Left forelimb (tissue), 1 donor: Measurements from ENCODE around the gene MDK.
"Not testable (repeated sequence)": the region's sequence is repeated elsewhere in the genome, so short reads cannot be mapped to it uniquely, and the experiment has no call there.

Experiments used
- DNase-seq: peaks from one replicate; pipeline ENCODE4 v3.0.0-alpha.2; 2018; ENCODE audit warnings: low spot score

Gene MDK

DNA sequence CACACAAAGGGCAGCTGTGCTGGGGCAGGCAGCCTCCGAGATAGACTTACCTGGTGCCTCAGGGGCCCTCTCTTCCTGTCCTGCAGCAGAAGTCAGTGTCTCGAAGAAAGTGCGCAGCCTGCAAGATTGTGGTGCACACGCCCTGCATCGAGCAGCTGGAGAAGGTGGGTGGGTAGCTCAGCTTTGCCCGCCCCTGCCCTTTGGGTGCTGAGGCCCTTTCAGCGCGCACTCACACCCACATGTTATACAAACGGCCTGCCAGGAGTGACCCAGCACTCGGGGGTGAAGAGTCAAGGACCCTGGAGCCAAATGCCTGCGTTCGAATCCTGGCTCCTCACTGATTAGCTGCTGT lies 13.6 kb upstream of the MDK start:
- no peak for DNase-seq

DNA sequence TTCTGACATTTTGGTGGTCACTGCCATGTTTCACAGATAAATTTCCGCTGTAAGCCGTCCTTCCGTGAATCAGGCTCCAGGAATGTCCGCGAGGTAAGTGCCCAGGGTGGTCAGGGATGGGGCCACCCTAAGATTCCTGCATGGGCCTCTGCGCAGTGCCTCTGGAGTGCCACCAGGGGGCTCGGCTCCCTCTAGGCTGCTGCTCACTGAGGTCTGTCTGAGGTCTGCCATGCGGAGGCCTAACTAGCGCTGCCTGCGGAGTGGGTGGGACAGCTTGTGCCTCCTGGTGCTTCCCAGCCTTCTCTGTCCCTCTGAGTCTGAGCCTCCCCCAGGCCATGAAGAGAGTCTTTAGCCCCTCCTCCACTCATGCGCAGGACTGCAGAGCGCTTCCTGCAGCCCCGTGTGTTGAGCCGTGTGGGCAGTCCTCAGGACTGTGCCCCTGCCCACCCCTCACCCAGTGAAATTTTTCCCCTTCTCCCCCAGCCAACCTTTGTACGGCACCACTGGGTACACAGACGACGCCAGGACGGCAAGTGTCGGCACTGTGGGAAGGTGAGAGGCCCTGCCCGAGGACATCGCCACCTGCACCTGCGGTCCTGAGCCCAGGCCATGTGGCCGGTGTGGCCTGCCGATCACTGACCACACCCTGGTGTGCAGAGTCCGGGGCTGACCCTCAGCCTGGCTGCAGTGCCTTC lies 11.9 kb upstream of the MDK start:
- no peak for DNase-seq

DNA sequence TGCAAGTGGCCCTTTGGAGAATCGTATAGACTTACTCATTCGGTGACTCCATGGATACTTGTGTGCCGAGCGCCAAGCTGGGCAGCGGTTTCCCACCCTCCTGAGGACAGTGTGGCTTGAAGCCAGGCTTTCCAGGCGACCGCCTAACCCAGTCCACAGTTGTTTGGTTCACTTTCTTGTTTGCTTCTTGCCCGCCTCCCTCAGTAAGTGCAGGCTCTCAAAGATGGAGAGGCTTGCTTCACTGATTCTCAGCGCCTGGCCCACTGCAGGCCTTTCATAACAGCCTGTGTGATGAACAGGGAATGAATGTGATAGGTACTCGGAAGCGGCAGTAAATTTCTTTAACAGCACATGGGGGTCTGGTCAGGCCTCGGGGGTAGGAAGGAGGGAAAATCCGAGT lies 11.2 kb upstream of the MDK start:
- no peak for DNase-seq

DNA sequence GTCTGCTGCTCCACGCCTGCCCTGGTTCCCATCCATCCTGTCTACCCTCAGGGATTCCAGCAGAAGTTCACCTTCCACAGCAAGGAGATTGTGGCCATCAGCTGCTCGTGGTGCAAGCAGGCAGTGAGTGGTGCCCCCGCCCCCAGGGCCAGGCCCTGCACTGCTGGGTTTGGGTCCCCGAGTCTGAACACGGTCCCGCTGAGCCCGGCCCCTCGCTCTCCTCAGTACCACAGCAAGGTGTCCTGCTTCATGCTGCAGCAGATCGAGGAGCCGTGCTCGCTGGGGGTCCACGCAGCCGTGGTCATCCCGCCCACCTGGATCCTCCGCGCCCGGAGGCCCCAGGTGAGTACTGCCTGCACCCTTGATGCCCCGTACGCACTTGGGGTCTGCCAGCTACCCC lies 10.2 kb upstream of the MDK start:
- not testable (repeated sequence) for DNase-seq

DNA sequence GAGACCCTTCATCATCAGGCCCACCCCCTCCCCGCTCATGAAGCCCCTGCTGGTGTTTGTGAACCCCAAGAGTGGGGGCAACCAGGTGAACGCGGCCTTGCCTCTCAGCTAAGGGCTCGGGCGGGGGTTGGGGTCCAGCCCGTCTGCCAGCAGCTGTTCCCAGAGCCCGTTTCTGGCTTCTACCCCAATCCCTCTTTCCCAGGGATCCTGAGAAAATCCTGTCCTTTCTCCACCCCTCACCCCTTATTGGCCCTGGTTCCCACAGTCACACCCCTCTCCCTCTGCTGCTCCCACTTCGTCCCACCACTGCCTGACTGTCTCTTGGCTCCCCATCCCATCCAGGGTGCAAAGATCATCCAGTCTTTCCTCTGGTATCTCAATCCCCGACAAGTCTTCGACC lies 9.4 kb upstream of the MDK start:
- DNase-seq = no peak

DNA sequence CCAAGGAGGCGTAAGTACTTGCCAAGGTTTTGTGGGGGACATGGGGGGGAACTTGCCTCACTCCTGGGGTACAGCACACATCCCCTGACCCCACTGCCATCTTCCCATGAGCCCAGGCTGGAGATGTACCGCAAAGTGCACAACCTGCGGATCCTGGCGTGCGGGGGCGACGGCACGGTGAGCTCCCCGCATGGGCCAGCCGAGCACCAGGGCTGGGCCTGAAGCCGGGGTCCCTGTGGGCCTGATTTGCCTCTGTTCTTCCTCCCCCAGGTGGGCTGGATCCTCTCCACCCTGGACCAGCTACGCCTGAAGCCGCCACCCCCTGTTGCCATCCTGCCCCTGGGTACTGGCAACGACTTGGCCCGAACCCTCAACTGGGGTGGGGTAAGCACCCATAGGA lies 9.0 kb upstream of the MDK start:
- not testable (repeated sequence) for DNase-seq

DNA sequence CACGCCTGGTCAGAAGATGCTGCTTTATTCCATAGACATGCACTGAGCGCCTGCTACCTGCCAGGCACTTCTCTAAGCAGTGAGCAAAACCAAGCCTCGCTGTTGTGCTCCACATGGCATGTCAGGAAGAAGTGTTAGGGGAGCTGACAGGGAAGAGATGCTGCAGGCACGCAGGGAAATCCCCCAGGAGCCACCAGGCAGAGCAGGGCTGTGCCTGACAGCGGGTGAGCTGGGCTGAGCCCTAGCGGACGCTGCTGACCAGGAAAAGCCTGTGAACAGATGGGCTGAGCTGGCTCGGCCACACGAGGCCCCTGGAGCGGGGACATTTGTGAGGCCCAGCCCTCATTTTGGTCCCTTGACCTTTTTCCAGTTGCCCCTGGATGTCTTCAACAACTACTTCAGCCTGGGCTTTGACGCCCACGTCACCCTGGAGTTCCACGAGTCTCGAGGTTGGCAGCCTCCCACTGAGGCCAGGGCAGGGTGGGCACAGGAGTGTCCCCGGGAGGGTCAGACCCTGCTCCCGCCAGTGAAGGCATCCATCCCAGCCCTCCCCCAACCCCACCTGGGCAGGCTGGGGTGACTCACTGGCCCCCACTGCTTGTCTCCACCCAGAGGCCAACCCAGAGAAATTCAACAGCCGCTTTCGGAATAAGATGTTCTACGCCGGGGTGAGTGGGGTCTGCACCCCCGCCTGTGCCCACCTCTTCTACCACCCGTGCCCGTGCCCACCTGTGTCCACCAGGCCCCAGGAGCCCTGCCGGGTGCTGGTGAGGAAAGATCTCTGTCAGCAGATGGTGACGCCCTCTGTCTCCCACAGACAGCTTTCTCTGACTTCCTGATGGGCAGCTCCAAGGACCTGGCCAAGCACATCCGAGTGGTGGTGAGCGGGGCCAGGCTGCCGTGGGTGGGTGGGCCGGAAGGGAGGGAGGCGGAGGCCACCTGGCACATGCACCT lies 7.4 kb upstream of the MDK start:
- DNase-seq = no peak

DNA sequence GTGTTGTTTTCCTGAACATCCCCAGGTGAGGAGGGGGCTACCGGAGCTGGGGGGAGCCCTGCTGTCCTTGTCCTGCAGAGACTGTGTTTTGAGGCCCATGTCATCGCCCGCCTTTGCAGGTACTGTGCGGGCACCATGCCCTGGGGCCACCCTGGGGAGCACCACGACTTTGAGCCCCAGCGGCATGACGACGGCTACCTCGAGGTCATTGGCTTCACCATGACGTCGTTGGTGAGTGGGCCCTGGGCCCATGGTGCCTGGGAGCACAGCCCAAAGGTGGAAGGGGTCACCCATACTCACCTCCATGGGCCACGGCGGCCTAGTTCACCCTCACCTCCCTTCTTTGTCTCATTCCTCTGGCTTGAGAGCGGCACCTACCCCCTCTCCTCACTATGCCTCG lies 6.7 kb upstream of the MDK start:
- no peak for DNase-seq

DNA sequence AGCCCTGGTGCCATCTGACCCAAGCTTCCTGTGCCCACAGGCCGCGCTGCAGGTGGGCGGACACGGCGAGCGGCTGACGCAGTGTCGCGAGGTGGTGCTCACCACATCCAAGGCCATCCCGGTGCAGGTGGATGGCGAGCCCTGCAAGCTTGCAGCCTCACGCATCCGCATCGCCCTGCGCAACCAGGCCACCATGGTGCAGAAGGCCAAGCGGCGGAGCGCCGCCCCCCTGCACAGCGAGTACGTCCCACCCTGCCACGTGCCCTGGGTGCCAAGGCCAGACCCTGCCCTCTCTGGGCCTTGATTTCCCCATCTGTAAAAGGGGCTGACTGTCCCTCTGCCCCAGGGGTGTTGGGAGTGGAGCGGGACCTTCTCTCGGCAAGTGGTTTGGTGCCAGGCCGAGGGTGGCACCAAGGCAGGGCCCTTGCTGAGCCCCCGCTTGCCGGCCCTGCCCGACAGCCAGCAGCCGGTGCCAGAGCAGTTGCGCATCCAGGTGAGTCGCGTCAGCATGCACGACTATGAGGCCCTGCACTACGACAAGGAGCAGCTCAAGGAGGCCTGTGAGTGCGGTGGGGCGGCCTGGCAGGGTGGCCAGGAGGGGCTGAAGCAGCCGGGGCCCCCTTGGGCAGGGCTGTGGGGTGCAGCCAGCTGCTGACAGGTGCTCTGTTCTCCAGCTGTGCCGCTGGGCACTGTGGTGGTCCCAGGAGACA lies 5.9 kb upstream of the MDK start:
- DNase-seq = no peak

DNA sequence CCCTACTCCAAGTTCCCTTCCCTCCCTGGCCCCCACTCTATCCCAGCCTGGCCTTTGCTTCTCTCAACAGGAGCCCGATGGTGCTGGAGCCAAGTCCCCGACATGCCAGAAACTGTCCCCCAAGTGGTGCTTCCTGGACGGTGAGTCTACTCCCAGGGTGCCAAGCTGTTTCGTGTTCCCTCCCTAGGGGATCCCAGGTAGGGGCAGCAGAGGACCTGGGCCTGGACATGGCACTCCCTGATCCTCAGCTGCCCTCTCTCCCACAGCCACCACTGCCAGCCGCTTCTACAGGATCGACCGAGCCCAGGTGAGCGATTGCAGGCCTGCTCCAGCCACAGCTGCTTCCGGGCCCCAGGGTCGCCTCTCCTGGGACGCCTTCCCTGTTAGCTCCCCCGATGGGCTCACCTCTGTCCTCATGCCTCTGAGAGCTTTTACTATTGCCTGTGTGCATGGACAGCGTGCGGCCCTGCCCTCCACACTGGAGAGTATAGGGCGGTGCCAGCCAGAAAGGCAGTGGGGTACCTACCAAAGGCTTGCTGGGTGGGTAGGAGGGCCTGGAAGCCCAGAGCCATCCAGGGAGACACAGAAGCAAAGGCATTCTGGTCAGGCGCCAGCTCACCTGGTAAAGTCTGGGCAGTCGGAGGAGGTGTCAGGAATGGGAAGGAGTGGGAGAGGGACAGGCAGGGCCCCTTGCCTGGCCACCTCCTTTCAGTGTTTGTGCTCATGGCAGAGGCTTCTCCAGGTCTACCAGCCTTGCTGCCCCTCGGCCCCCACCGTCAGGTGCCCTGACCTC lies 5.0 kb upstream of the MDK start:
- no peak for DNase-seq

DNA sequence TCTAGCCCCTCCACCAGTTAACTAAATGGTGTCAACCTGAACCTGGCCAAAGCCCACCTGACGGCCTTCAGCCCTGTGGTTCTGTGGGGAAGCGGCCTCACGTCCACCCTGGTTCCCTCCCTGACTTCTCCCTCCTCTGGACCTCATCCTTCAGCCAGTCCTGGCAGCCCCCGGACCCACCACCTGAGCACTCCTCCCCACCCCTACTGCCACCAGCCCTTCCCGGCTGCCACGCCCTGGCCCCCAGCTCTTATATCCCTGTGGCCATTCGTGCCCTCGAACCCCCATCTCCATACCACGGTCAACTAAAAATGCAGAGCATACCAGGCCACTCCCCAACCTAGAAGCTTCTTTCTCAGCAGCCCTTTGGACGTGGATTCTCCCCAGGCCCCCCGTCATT lies 4.2 kb upstream of the MDK start:
- no peak for DNase-seq

DNA sequence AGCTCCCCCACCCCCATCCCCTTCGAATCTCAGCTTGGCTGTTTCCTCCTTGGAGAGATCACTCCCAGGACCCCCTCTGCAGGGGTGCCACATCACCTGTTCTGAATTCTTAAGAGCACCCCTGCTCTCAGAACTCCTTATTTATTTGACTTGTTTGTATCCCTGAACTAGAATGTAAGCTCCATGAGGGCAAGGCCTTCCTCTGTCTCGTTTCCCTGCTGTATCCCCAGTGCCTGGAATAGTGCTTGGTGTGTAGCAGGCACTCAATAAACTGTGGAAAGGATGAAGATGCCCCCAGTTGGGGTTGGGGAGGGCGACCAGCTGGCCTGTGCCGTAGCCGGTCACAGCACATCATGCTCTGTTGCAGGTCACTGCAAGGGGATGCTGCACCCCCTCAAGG lies 3.6 kb upstream of the MDK start:
- no peak for DNase-seq

DNA sequence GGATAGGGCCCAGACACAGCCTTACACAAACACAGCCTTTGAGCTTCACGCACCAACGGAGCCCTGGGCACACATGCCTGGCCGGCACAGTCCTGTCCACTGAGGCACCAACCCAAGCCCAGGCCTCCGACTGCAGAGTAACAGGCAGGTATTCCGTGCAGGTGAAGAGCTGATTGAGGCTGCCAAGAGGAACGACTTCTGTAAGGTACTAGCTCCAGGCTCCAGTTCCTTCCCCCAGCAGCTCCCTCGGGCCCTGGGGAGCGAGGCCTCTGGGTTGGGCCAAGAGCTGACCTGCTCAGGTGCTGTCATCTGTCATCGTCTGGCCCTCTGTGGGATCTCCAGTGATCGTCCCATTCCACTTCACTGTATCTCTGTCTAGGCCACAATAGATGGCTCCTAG lies 3.2 kb upstream of the MDK start:
- no peak for DNase-seq

DNA sequence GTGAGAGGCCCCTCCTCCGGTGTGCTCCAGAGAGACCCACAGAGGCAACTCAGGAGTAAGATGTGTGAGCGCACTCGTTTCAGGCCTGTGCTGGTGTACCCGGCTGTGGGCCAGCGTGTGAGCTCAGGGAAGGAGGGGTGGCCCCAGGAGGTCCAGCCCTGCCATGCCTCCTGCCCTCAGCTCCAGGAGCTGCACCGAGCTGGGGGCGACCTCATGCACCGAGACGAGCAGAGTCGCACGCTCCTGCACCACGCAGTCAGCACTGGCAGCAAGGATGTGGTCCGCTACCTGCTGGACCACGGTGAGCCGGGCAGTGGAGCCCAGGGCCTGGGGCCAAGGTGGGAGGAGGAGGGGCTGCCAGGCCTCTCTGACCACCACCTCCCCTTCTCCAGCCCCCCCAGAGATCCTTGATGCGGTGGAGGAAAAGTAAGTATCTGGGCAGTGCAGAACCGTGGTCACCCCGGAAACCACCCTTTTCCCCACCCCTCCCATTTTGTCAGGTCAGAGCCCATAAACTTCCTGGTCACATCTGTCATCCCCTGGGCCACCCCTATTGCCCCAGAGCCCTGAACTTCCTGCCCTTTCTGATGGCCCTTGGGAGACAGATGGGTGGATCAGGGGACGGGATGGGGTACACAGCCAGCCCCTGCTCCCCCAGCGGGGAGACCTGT lies 2.5 kb upstream of the MDK start:
- no peak for DNase-seq

DNA sequence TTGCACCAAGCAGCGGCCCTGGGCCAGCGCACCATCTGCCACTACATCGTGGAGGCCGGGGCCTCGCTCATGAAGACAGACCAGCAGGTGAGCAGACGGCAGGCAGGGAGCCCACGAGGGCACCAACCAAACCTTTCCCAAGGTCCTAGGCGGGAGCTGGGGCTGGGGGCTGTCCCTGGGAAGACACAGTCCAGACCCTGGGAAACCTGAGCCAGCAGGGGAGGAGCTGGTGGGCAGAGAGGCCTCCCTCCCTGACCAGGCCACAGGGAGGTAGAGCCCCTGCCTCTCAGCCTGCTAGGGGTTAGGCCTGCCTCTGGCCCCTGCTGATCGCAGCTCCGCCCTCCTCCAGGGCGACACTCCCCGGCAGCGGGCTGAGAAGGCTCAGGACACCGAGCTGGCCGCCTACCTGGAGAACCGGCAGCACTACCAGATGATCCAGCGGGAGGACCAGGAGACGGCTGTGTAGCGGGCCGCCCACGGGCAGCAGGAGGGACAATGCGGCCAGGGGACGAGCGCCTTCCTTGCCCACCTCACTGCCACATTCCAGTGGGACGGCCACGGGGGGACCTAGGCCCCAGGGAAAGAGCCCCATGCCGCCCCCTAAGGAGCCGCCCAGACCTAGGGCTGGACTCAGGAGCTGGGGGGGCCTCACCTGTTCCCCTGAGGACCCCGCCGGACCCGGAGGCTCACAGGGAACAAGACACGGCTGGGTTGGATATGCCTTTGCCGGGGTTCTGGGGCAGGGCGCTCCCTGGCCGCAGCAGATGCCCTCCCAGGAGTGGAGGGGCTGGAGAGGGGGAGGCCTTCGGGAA lies 1.8 kb upstream of the MDK start:
- not testable (repeated sequence) for DNase-seq

DNA sequence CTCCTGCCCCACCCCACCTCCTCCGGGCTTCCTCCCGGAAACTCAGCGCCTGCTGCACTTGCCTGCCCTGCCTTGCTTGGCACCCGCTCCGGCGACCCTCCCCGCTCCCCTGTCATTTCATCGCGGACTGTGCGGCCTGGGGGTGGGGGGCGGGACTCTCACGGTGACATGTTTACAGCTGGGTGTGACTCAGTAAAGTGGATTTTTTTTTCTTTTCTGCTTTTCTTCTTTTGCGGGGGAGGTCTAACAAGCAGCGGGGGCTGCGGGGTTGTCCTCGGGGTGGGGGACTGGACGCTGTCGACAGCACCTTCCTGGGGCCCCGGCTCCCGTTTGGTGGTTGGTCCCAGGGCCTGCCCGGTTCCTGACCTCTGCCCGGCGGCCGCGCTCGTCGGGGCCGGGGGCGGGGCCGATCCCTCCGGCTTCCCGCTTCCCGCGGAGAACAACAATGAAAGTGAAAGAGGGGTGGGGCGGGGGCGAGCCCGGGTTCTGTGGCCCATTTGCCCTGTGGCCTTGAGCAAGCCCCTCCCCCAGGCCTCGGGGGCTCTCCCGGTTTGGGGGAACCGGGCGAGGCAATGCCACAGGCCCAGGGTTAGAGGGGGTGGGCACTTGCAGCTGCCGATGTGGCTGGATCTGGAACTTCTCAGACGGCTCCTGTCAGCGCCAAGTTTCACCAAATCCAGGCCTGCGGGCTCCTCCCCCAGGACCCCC lies 975 bp upstream of the MDK start:
- peak; percentile 82 for DNase-seq

DNA sequence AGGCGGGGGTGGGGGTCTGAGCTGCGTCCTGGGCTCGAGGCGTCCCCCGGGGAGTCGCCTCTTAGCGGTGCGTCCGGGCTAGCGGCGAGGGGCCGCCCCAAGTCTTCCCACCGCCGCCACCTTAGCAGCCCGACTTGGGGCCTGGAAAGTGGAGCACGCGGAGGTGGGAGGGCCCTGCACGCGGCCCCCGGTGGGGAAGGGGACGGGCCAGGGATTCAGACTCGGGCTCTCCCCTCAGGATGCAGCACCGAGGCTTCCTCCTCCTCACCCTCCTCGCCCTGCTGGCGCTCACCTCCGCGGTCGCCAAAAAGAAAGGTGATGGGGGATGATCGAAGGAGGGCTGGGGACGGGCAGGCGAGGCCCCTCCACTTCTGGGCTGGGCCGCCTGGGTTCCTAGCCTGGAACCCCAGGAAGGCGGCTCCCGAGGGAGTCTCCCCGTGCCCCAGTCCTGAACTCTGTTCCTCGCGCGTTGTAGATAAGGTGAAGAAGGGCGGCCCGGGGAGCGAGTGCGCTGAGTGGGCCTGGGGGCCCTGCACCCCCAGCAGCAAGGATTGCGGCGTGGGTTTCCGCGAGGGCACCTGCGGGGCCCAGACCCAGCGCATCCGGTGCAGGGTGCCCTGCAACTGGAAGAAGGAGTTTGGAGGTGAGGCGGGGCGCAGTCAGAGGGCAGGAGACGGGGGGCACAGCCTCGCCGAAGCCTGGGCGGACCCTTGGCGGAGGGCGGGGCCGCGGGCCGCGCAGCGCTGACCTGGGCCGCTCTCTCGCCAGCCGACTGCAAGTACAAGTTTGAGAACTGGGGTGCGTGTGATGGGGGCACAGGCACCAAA lies 563 bp downstream of the MDK start:
- no peak for DNase-seq

DNA sequence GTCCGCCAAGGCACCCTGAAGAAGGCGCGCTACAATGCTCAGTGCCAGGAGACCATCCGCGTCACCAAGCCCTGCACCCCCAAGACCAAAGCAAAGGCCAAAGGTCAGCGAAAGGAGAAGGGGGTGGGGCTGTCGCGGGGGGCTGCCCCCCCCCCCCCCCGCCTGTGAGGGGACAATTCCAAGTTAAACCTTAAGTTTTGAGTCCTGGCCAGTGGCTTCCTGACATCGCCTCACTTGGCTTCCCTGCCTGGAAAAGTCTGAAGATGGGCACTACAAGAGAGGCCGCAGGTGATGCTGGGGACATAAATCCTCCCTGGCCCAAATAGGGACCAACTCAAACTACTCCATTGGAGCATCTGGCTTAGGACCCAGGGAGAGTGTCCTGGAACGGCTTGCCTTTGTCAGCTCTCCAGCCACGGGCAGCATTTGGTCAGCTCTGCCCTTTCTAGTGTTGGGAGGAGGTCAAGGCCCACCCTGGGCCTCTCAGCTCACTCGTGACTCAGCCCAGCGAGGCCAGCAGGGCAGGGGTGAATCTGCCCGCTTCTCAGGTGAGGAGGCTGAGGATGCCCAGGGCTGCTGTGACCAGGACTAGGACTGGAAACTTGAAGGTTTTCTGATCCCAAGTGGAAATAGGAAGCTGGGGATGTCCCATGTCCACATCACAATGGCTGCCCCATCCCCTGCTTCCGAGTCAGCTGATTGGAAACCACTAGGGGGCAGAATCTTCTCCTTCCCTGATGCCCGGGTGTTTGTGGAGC lies 1.4 kb downstream of the MDK start:
- DNase-seq = no peak
